Measurements from ENCODE around the gene OPA1. TPM values are rescaled to one million over a fixed set of nuclear protein-coding genes. Genes with fewer than 3 reads are reported as not detected.

Gene OPA1
- total and polyA plus RNA-seq, 4 donors, result 13.2 to 54.5 (median 33.4) TPM

DNA sequence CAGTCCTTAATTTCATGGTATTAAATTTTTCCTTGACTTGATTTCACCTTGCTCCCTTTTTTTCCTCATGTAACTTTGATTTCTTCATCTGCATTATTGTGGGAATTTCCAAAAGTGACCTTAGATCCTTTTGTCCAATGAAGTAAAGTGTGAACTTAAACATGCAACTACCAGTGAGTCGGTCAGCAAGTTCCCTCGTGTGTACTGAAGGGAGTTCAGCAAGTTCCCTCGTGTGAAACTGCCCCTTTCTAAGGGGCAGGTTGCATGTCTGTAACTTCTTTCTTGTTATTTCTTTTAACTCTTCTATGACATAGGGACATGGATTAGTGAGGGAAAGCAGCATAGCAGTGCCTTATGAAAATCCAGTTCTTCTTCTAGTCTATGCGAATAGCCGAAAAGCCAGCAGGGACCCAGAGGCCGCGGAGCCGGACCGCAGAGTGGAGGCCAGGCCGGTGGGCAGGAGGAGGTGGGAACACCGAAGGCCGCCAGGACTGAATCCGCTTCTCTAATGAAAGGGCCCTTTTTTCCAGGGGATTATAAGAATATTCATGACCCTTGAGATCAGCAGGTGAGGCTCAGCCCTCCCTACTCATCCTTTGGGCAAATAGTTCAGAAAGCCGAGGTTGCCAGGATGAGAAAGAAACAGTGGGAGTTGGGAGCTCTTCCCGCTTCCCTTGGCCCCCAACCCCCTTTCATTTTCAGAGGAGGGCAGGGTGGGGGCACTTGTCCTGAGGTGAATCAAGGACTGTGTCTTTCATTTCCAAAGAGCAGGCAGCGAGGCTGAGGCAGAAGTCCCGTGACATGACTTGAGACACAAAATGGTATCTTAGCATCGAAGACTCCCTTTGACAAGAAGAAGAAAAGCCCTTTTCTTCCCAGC, 117.5 kb downstream of the OPA1 start:
- Histone ChIP-seq H3K36me3 (ENCODE audit: control insufficient read depth in 4 of 4, insufficient read depth in 3 of 4, low read depth in 1 of 4, low read length in 3 of 4) (peaks cover 0 to 2% (median 0%) of the 10 kb centered on the region in 4 donors), H3K4me3 (ENCODE audit: low read depth in 1 of 3, low read length in 3 of 3) (no peak overlapping the region), H3K4me1 (ENCODE audit: control insufficient read depth in 4 of 4, insufficient read depth in 4 of 4, low read length in 3 of 4) (no peaks in the 10 kb centered on the region), H3K27me3 (ENCODE audit: control insufficient read depth in 4 of 4, insufficient read depth in 4 of 4, low read length in 3 of 4) (no peaks in the 10 kb centered on the region), H3K27ac (ENCODE audit: low read depth in 1 of 2, low read length in 2 of 2) (no peak overlapping the region), H3K9me3 (ENCODE audit: control insufficient read depth in 4 of 4, low read length in 3 of 4) (peaks cover 0 to 4% (median 2%) of the 10 kb centered on the region in 4 donors), H3K9ac (ENCODE audit: low read depth in 1 of 2, low read length in 2 of 2) (no peak overlapping the region)
- no peak for TF ChIP-seq FOXA1 (IDR thresholded peaks at IDR 0.05)
- TF ChIP-seq TAF1 (conservative IDR thresholded peaks at IDR 0.05), result no peak
- TF ChIP-seq FOXA2 (IDR thresholded peaks at IDR 0.05), result no peak
- TF ChIP-seq SP1 (IDR thresholded peaks at IDR 0.05), result peak; percentile 44
- TF ChIP-seq, protein P1, sequence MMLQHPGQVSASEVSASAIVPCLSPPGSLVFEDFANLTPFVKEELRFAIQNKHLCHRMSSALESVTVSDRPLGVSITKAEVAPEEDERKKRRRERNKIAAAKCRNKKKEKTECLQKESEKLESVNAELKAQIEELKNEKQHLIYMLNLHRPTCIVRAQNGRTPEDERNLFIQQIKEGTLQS (IDR thresholded peaks at IDR 0.05), result no peak
- peak; percentile 31 to 41 for TF ChIP-seq RXRA (IDR thresholded peaks at IDR 0.05)
- TF ChIP-seq RAD21 (IDR thresholded peaks at IDR 0.05), result no peak
- TF ChIP-seq, protein P2, sequence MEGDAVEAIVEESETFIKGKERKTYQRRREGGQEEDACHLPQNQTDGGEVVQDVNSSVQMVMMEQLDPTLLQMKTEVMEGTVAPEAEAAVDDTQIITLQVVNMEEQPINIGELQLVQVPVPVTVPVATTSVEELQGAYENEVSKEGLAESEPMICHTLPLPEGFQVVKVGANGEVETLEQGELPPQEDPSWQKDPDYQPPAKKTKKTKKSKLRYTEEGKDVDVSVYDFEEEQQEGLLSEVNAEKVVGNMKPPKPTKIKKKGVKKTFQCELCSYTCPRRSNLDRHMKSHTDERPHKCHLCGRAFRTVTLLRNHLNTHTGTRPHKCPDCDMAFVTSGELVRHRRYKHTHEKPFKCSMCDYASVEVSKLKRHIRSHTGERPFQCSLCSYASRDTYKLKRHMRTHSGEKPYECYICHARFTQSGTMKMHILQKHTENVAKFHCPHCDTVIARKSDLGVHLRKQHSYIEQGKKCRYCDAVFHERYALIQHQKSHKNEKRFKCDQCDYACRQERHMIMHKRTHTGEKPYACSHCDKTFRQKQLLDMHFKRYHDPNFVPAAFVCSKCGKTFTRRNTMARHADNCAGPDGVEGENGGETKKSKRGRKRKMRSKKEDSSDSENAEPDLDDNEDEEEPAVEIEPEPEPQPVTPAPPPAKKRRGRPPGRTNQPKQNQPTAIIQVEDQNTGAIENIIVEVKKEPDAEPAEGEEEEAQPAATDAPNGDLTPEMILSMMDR (IDR thresholded peaks at IDR 0.05; ENCODE audit: low read depth, low read length, missing input control), result no peak
- peak; percentile 34 to 38 for TF ChIP-seq HNF4A (conservative IDR thresholded peaks at IDR 0.05)
- TF ChIP-seq, protein P3, sequence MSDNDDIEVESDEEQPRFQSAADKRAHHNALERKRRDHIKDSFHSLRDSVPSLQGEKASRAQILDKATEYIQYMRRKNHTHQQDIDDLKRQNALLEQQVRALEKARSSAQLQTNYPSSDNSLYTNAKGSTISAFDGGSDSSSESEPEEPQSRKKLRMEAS (IDR thresholded peaks at IDR 0.05), result no peak
- TF ChIP-seq EGR1 (IDR thresholded peaks at IDR 0.05; ENCODE audit: low read depth in 2 of 2), result no peak
- TF ChIP-seq, protein P4, sequence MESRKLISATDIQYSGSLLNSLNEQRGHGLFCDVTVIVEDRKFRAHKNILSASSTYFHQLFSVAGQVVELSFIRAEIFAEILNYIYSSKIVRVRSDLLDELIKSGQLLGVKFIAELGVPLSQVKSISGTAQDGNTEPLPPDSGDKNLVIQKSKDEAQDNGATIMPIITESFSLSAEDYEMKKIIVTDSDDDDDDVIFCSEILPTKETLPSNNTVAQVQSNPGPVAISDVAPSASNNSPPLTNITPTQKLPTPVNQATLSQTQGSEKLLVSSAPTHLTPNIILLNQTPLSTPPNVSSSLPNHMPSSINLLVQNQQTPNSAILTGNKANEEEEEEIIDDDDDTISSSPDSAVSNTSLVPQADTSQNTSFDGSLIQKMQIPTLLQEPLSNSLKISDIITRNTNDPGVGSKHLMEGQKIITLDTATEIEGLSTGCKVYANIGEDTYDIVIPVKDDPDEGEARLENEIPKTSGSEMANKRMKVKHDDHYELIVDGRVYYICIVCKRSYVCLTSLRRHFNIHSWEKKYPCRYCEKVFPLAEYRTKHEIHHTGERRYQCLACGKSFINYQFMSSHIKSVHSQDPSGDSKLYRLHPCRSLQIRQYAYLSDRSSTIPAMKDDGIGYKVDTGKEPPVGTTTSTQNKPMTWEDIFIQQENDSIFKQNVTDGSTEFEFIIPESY (IDR thresholded peaks at IDR 0.05), result no peak
- no peak for TF ChIP-seq NR2F2 (IDR thresholded peaks at IDR 0.05)
- TF ChIP-seq GABPA (IDR thresholded peaks at IDR 0.05 in 1 of 2, conservative IDR thresholded peaks at IDR 0.05 in 1 of 2), result no peak
- TF ChIP-seq HNF4G (IDR thresholded peaks at IDR 0.05), result no peak
- TF ChIP-seq JUND (IDR thresholded peaks at IDR 0.05), result no peak
- TF ChIP-seq, protein P5, sequence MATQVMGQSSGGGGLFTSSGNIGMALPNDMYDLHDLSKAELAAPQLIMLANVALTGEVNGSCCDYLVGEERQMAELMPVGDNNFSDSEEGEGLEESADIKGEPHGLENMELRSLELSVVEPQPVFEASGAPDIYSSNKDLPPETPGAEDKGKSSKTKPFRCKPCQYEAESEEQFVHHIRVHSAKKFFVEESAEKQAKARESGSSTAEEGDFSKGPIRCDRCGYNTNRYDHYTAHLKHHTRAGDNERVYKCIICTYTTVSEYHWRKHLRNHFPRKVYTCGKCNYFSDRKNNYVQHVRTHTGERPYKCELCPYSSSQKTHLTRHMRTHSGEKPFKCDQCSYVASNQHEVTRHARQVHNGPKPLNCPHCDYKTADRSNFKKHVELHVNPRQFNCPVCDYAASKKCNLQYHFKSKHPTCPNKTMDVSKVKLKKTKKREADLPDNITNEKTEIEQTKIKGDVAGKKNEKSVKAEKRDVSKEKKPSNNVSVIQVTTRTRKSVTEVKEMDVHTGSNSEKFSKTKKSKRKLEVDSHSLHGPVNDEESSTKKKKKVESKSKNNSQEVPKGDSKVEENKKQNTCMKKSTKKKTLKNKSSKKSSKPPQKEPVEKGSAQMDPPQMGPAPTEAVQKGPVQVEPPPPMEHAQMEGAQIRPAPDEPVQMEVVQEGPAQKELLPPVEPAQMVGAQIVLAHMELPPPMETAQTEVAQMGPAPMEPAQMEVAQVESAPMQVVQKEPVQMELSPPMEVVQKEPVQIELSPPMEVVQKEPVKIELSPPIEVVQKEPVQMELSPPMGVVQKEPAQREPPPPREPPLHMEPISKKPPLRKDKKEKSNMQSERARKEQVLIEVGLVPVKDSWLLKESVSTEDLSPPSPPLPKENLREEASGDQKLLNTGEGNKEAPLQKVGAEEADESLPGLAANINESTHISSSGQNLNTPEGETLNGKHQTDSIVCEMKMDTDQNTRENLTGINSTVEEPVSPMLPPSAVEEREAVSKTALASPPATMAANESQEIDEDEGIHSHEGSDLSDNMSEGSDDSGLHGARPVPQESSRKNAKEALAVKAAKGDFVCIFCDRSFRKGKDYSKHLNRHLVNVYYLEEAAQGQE (IDR thresholded peaks at IDR 0.05), result no peak
- TF ChIP-seq YY1 (IDR thresholded peaks at IDR 0.05), result no peak
- DNase-seq (ENCODE audit: low spot score), result no peak
- 83% methylated on average over 18 of the region's 18 CpGs for WGBS
